Cardiac fibroblast (primary cell): Measurements from ENCODE around the gene CCL3.
A peak's percentile ranks its signal among the peaks of the same experiment; 100 is the strongest.
"Not testable (repeated sequence)": the region's sequence is repeated elsewhere in the genome, so short reads cannot be mapped to it uniquely, and the experiment has no call there.

ENCODE experiments used
- DNase-seq, 2 donors: peaks; one replicate each; pipeline versions ENCODE4 v3.0.0 to v3.0.0-alpha.2; 2010; ENCODE audit warnings: low read depth in 2 of 2
- H3K4me3 ChIP-seq, 2 donors: replicated peaks in 1 of 2; 1 replicate in 1 of 2; 2 replicates in 1 of 2; pipeline ENCODE4 v1.5.1; 2011; ENCODE audit warnings: low read depth in 2 of 2, low read length in 2 of 2, mild to moderate bottlenecking in 2 of 2, moderate library complexity in 1 of 2
- CTCF ChIP-seq: IDR thresholded peaks from one replicate; pipeline ENCODE4 v1.5.1; 2011; ENCODE audit warnings: low read depth, mild to moderate bottlenecking, low read length, inconsistent platforms

The CCL3 gene

GRCh38 chr17:36124879-36125824 lies 35.2 kb upstream of the CCL3 start:
- H3K4me3 ChIP-seq, result no peak overlapping the region
- no peak for DNase-seq
- TF ChIP-seq CTCF, result no peak

GRCh38 chr17:36123431-36123830 lies 33.5 kb upstream of the CCL3 start:
- no peak for TF ChIP-seq CTCF
- no peak for DNase-seq
- H3K4me3 ChIP-seq, result no peak overlapping the region

- H3K4me3 ChIP-seq, DNase-seq: not testable (repeated sequence)
These were observed 31.2 kb upstream of the CCL3 start for GRCh38 chr17:36121099-36121498.

GRCh38 chr17:36120221-36120620 lies 30.3 kb upstream of the CCL3 start:
- H3K4me3 ChIP-seq, result no peak overlapping the region
- no peak for DNase-seq
- TF ChIP-seq CTCF, result no peak

GRCh38 chr17:36118477-36119353 lies 28.8 kb upstream of the CCL3 start:
- no peak for TF ChIP-seq CTCF
- no peak overlapping the region for H3K4me3 ChIP-seq
- no peak for DNase-seq

- no peak for TF ChIP-seq CTCF
- no peak for DNase-seq
- no peak overlapping the region for H3K4me3 ChIP-seq
These were observed 27.8 kb upstream of the CCL3 start for GRCh38 chr17:36117505-36118382.

- not testable (repeated sequence) for DNase-seq, H3K4me3 ChIP-seq
These were observed 25.7 kb upstream of the CCL3 start for GRCh38 chr17:36115649-36115977.

GRCh38 chr17:36114971-36115648 lies 25.2 kb upstream of the CCL3 start:
- H3K4me3 ChIP-seq, result not testable (repeated sequence)
- peak in 1 of 2 donors; percentile 2 for DNase-seq

- H3K4me3 ChIP-seq, DNase-seq: not testable (repeated sequence)
These were observed 23.2 kb upstream of the CCL3 start for GRCh38 chr17:36113131-36113530.
